ENCODE measurements around the gene RER1. TPM values are rescaled to one million over a fixed set of nuclear protein-coding genes. Genes with fewer than 3 reads are reported as not detected.

The RER1 gene
- polyA plus RNA-seq, 1 experiment, result 255 TPM

DNA sequence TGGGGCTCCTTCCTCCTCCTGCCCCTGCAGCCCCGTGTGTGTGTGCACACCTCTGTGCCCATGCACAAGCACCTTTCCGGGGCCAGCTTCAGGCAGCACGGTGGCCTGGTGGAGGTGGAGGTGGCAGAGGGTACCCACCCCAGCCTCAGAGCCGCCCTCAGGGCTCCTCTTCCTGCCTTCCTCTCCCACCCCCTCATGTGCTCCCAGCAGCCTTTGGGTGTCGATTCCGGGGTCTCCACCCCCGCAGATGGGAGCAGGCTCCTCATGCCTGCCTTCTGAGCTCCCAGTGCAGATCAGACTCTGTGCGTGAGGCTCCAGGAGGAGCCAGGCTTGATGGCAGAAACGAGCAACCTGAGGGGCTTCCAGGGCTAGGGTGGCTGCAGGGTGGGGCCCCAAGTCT, 55.2 kb downstream of the RER1 start:
- H3K4me3 ChIP-seq (ENCODE audit: low read depth, low read length), result no peak overlapping the region
- ChIA-PET CTCF (interaction anchor here (2.0 kb wide), 1 partner anchor 100 kb away, joined by 7 read pairs; no protein-coding TSS in a partner anchor), POLR2A (no interaction called here)
- peaks cover 13% of the 10 kb centered on the region for H3K27me3 ChIP-seq (ENCODE audit: control insufficient read depth, insufficient read depth, low read length)
- TF ChIP-seq, protein P1, sequence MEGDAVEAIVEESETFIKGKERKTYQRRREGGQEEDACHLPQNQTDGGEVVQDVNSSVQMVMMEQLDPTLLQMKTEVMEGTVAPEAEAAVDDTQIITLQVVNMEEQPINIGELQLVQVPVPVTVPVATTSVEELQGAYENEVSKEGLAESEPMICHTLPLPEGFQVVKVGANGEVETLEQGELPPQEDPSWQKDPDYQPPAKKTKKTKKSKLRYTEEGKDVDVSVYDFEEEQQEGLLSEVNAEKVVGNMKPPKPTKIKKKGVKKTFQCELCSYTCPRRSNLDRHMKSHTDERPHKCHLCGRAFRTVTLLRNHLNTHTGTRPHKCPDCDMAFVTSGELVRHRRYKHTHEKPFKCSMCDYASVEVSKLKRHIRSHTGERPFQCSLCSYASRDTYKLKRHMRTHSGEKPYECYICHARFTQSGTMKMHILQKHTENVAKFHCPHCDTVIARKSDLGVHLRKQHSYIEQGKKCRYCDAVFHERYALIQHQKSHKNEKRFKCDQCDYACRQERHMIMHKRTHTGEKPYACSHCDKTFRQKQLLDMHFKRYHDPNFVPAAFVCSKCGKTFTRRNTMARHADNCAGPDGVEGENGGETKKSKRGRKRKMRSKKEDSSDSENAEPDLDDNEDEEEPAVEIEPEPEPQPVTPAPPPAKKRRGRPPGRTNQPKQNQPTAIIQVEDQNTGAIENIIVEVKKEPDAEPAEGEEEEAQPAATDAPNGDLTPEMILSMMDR (IDR thresholded peaks at IDR 0.05; ENCODE audit: insufficient read depth, low read depth, low read length), result no peak
- H3K36me3 ChIP-seq (ENCODE audit: control insufficient read depth, insufficient read depth, low read length), result no peaks in the 10 kb centered on the region
- no peak for DNase-seq (ENCODE audit: low read depth)

DNA sequence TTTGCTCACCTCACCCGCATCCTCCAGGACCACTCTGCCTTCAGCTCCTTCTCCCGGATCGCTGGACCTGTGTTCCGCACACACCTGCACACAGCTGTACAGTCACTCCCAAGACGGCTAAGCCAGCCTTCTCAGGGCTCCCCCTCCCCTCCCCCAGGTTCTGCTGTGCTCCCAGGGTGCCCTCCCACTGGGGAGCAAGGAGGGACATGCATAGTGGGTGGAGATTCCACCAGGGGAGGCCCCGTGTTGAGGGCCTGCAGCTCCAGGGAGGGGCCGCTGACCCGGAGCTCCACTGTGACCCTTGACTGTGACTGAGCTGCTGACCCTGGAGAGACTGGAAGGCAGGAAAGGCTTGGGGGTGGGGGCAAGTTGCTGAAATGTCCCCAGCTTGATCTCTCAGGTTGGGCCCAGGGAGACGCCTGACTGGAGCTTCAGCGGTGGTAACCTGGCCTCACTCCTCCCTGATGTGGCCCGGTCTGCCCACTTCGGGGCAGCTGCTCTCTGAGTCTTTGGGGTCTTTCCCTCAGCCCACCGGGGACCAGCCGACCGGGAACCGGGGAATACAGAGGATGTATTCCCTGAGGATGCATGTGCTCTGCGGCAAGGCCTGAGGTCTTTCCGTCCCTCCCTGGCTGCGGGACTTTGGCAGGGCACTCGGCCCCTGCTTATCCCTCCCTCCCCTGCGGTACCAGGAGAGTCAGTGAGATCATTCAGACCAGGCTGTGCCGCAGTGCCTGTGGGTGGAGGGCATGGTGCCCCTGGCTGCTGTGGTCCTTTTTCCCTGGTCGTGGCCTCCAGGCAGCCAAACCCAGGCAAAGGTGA, 55.8 kb downstream of the RER1 start:
- ChIA-PET CTCF (interaction anchor here (2.0 kb wide), 1 partner anchor 100 kb away, joined by 7 read pairs; no protein-coding TSS in a partner anchor), POLR2A (no interaction called here)
- Histone ChIP-seq H3K4me3 (ENCODE audit: low read depth, low read length) (no peak overlapping the region), H3K36me3 (ENCODE audit: control insufficient read depth, insufficient read depth, low read length) (no peaks in the 10 kb centered on the region), H3K27me3 (ENCODE audit: control insufficient read depth, insufficient read depth, low read length) (peaks cover 11% of the 10 kb centered on the region; the same call in 1 of the 2 replicates)
- TF ChIP-seq, protein P1 (IDR thresholded peaks at IDR 0.05; ENCODE audit: insufficient read depth, low read depth, low read length), result no peak
- DNase-seq (ENCODE audit: low read depth), result no peak

DNA sequence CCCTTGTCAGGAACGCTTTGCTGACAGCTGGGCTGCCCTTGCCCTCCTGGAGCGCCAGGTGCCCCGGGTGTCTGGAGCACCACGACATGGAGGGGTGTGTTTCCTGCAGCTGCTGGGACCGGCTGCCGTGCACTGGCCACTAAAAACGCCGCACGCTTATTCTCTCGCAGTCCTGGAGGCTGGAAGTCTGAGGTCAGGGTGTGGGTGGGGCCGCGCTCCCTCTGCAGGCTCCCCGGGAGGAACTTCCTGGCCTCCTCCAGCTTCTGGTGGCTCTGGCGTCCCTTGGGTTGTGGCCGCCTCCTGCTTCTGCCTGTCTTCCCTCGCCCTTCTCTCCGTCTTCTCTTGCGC, 56.4 kb downstream of the RER1 start:
- TF ChIP-seq, protein P1 (IDR thresholded peaks at IDR 0.05; ENCODE audit: insufficient read depth, low read depth, low read length), result no peak
- peaks cover 6% of the 10 kb centered on the region; the same call in 1 of the 2 replicates for H3K27me3 ChIP-seq (ENCODE audit: control insufficient read depth, insufficient read depth, low read length)
- ChIA-PET POLR2A (no interaction called here), CTCF (no interaction called here)
- no peak overlapping the region for H3K4me3 ChIP-seq (ENCODE audit: low read depth, low read length)
- no peaks in the 10 kb centered on the region for H3K36me3 ChIP-seq (ENCODE audit: control insufficient read depth, insufficient read depth, low read length)
- no peak for DNase-seq (ENCODE audit: low read depth)

DNA sequence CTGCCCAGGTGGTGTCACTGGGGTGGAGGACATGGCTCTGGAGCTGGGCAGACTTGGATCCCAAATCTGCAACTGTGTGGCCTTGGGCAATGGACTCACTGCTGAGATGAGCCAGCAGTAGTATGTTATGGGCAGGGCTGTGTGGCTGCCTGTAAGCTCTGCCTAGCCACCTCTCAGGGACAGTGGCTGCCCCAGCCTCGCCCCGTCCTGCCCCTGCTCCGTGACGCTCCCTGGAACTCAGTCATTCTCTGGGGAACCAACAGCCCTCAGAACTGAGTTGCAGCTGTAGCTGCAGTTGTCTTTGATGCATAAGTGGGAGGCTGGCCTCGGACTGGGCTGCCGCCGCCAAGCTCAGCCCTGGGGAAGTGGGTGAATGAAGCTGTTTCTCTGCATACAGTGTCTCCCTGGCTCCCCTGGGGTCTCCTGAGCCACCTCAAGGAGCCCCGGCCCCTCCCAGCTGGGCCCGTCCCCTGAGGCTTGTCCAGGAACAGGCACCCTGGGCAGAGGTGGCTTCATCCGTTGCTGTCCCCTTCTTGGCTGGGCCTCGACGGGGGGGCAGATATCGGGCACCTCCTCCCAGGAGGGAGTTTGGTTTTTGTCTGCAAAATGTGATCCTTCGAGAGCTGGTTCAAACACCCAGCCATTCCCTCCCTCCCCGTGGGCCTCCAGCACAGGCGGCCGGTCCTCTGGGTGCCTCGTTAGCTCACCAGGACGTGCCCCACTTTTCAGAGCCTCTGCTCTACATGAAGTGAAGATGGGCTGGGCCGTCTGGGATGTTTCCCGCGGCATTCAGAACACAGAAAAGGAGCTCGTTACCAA, 58.2 kb downstream of the RER1 start:
- CTCF ChIA-PET, result interaction anchor here (0.5 to 1.0 kb wide), 3 partner anchors 19 to 98 kb away, joined by 3 to 4 read pairs (median 3); no protein-coding TSS in a partner anchor
- Histone ChIP-seq H3K36me3 (ENCODE audit: control insufficient read depth, insufficient read depth, low read length) (no peaks in the 10 kb centered on the region), H3K27me3 (ENCODE audit: control insufficient read depth, insufficient read depth, low read length) (peaks cover under 1% of the 10 kb centered on the region; the same call in 1 of the 2 replicates), H3K4me3 (ENCODE audit: low read depth, low read length) (no peak overlapping the region)
- POLR2A ChIA-PET, result no interaction called here
- DNase-seq (ENCODE audit: low read depth), result no peak
- TF ChIP-seq, protein P1 (IDR thresholded peaks at IDR 0.05; ENCODE audit: insufficient read depth, low read depth, low read length), result no peak

DNA sequence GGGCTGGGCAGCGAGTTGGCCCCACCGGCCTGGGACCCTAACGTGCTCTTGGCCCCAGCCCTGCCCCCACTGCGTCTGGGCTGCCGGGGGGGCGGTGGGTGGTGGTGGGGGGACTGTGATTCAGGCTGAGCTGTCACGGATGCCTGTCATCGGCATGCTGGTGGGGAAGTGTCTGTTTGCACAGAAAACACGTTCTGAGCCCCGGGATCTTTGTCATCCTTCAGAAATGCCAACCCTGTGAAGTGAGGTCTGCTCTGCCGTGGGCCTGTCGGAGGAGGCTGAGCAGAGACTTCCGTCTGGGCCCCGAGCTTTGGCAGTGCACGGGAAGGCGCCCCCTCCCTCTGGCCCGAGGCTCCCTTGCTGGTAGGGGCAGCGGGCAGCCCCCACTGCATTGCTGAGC, 60.1 kb downstream of the RER1 start:
- DNase-seq (ENCODE audit: low read depth), result peak; percentile 64
- TF ChIP-seq, protein P1 (IDR thresholded peaks at IDR 0.05; ENCODE audit: insufficient read depth, low read depth, low read length), result no peak
- ChIA-PET POLR2A (no interaction called here), CTCF (interaction anchor here (0.6 kb wide), 1 partner anchor 50 kb away, joined by 4 read pairs; no protein-coding TSS in a partner anchor)
- Histone ChIP-seq H3K27me3 (ENCODE audit: control insufficient read depth, insufficient read depth, low read length) (no peaks in the 10 kb centered on the region), H3K36me3 (ENCODE audit: control insufficient read depth, insufficient read depth, low read length) (no peaks in the 10 kb centered on the region), H3K4me3 (ENCODE audit: low read depth, low read length) (no peak overlapping the region)

Data from BJ (cell line).